T47D (cell line): ENCODE data around the gene HSPA1B.
A peak's percentile ranks its signal among the peaks of the same experiment; 100 is the strongest.

Experiments
- DNase-seq, 2 experiments: peaks; one replicate each; pipeline versions ENCODE4 v3.0.0 to v3.0.0-alpha.2; 2011 to 2012; ENCODE audit warnings: low read depth in 1 of 2, low spot score in 1 of 2
- JUND ChIP-seq: IDR thresholded peaks from 2 replicates; pipeline ENCODE4 v1.6.1; 2012; ENCODE audit warnings: low read depth
- in situ Hi-C: cut with HindIII; loops from 2 replicates; pipeline ENCODE4 v1.10.0; 2016; ENCODE audit warnings: low sequenced_read_pairs, low pct_unique_long_range_greater_than_20kb

HSPA1B gene

GRCh38 chr6:31874836-31875572 lies 47.5 kb downstream of the HSPA1B start:
- TF ChIP-seq JUND, result no peak; the same call in 1 of the 2 replicates
- peak; percentile 54 to 63 for DNase-seq
- in situ Hi-C loops, result no loop called here

- TF ChIP-seq JUND, result no peak
- DNase-seq, result no peak
- in situ Hi-C loops, result no loop called here
Observed at GRCh38 chr6:31875877-31876276, 48.3 kb downstream of the HSPA1B start.

- no peak for DNase-seq
- in situ Hi-C loops, result no loop called here
- no peak for TF ChIP-seq JUND
Observed at GRCh38 chr6:31876357-31876756, 48.8 kb downstream of the HSPA1B start.

- in situ Hi-C loops, result no loop called here
- TF ChIP-seq JUND, result no peak
- DNase-seq, result no peak
Observed at GRCh38 chr6:31877125-31877650, 49.6 kb downstream of the HSPA1B start.

GRCh38 chr6:31877651-31878161 lies 50.2 kb downstream of the HSPA1B start:
- in situ Hi-C loops, result no loop called here
- no peak for TF ChIP-seq JUND
- peak in 1 of 2 experiments; percentile 72 for DNase-seq

- in situ Hi-C loops, result no loop called here
- TF ChIP-seq JUND, result no peak
- no peak for DNase-seq
Observed at GRCh38 chr6:31878222-31878621, 50.7 kb downstream of the HSPA1B start.

- in situ Hi-C loops, result no loop called here
- no peak for TF ChIP-seq JUND
- DNase-seq, result no peak
Observed at GRCh38 chr6:31878726-31879125, 51.2 kb downstream of the HSPA1B start, which contains the start of gene SLC44A4. Gene SLC44A4, minus strand, starts transcription at chr6:31878997. Its CDS starts 17 bp downstream, at chr6:31878980.

GRCh38 chr6:31879143-31879542 lies 51.6 kb downstream of the HSPA1B start:
- in situ Hi-C loops, result no loop called here
- no peak for DNase-seq
- TF ChIP-seq JUND, result no peak
